Astrocyte of the spinal cord (primary cell): ENCODE measurements around the gene RBM46.
"Not testable (repeated sequence)": the region's sequence is repeated elsewhere in the genome, so short reads cannot be mapped to it uniquely, and the experiment has no call there.

ENCODE experiments used
- DNase-seq: peaks from one replicate; pipeline ENCODE4 v3.0.0; 2011; ENCODE audit warnings: low read depth, low spot score
- H3K4me3 ChIP-seq: 2 replicates; pipeline ENCODE4 v1.5.1; 2011; ENCODE audit warnings: low read depth, mild to moderate bottlenecking, low read length, moderate library complexity
- in situ Hi-C: cut with HindIII; loops from 2 replicates; pipeline ENCODE4 v1.10.0; 2017; ENCODE audit warnings: low sequenced_read_pairs
- TF ChIP-seq, protein P1 (sequence below): IDR thresholded peaks from 2 replicates; pipeline ENCODE4 v1.5.1; 2012; ENCODE audit warnings: low read depth, mild to moderate bottlenecking, low read length, inconsistent platforms

RBM46 gene

GRCh38 chr4:154868414-154869194 lies 87.5 kb downstream of the RBM46 start:
- in situ Hi-C loops = no loop called here

DNA sequence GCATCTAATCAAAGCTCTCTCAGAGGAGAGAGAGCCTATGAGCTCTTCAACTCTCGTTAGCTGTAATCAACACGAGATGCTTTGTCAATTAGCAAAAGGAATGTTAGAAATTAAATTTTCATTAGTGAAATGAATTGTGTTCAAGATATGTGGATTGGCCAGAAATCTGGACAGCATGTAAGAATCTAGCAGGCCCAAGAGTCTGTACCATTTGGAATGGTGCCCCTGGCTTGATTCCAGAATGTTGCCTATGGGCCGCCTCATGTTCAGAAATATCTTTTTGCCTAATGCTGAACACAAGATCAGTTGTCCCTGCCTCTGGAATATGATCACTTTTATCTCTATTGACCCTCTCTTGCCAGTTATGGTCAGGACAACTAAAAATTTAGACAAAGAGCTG lies 88.2 kb downstream of the RBM46 start:
- TF ChIP-seq, protein P1, sequence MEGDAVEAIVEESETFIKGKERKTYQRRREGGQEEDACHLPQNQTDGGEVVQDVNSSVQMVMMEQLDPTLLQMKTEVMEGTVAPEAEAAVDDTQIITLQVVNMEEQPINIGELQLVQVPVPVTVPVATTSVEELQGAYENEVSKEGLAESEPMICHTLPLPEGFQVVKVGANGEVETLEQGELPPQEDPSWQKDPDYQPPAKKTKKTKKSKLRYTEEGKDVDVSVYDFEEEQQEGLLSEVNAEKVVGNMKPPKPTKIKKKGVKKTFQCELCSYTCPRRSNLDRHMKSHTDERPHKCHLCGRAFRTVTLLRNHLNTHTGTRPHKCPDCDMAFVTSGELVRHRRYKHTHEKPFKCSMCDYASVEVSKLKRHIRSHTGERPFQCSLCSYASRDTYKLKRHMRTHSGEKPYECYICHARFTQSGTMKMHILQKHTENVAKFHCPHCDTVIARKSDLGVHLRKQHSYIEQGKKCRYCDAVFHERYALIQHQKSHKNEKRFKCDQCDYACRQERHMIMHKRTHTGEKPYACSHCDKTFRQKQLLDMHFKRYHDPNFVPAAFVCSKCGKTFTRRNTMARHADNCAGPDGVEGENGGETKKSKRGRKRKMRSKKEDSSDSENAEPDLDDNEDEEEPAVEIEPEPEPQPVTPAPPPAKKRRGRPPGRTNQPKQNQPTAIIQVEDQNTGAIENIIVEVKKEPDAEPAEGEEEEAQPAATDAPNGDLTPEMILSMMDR = no peak
- in situ Hi-C loops = no loop called here
- DNase-seq = no peak
- H3K4me3 ChIP-seq = no peak overlapping the region

More at GRCh38 chr4:154868414-154869194, 87.5 kb downstream of the RBM46 start:
- no peak for DNase-seq
- TF ChIP-seq, protein P1 = no peak
- H3K4me3 ChIP-seq = no peak overlapping the region

GRCh38 chr4:154872198-154872597 lies 91.1 kb downstream of the RBM46 start:
- in situ Hi-C loops = no loop called here
- no peak overlapping the region for H3K4me3 ChIP-seq
- TF ChIP-seq, protein P1 = no peak
- no peak for DNase-seq

DNA sequence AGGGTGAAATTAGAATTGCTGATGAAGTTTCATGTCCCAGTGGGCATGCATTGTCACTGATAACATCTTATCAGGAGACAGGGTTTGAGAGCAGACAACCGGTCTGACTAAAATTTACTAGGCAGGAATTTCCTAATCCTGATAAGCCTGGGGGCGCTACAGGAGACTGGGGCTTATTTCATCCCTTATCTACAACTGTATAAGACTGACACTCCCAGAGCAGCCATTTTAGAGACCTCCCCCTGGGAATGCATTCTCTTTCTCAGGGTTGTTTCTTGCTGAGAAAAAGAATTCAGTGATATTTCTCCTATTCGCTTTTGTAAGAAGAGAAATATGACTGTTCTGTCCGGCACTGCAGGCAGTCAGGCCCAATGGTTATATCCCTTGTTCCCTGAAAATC lies 93.0 kb downstream of the RBM46 start:
- DNase-seq, H3K4me3 ChIP-seq, in situ Hi-C loops: not testable (repeated sequence)

DNA sequence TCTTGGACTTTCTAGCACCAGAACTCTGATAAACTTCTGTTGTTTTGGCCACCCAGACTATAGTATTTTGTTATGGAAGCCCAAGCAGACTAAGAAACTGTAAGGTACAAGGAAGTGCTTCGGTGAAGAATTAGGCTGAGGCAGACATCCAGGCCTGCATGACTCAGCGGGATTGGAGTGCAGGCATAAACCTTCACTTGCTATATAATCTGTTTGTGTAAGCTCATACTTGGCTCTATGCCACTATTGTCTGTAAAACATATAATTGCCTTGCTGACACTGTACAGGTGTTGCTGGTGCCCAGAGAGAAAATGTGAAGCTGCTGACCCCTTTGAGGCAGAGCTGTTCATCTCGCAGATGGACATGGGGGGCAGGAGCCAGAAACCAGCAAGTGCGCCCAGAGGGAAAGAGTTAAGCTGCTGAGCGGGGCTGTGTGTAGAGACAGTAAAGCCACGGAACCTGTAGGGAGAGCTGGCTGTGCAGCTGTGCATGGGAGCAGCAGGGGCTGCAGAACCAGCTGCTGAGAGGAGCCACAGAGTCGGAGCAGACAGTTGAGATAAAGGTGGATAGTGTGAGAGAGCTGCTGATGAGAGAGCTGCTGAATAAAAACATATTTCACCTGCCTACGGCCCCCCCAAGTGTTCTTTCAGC lies 96.2 kb downstream of the RBM46 start:
- DNase-seq = peak; percentile 32
- in situ Hi-C loops = no loop called here
- no peak overlapping the region for H3K4me3 ChIP-seq
- TF ChIP-seq, protein P1 = no peak
